Subcutaneous adipose tissue (tissue), 4 donors: Measurements from ENCODE around the gene ZNF678. TPM values are rescaled to one million over a fixed set of nuclear protein-coding genes. Genes with fewer than 3 reads are reported as not detected.

Experiments used
- small RNA-seq: library from RNA; depleted of rRNA; stranded (forward); fragments of <200 nt; gene quantifications from one replicate; pipeline ENCODE3, GENCODE V24; 2016
- total RNA-seq, 4 donors: library from RNA; depleted of rRNA; stranded (reverse); fragments of >200 nt; gene quantifications; one replicate each; pipeline ENCODE4 v1.1.0, GENCODE V29; 2016
- TF ChIP-seq, protein P1 (sequence below): fragments of 450-650 bp; IDR thresholded peaks from one replicate; pipeline ENCODE4 v1.5.1; 2016; ENCODE audit warnings: low read depth, mild to moderate bottlenecking, control low read depth, antibody characterized with exemption, moderate library complexity

The ZNF678 gene
- total RNA-seq, 4 donors from 2014 or later = 5.4 to 14.0 (median 10.6) TPM

GRCh38 chr1:227712648-227713047 lies 149.3 kb downstream of the ZNF678 start:
- TF ChIP-seq, protein P1, sequence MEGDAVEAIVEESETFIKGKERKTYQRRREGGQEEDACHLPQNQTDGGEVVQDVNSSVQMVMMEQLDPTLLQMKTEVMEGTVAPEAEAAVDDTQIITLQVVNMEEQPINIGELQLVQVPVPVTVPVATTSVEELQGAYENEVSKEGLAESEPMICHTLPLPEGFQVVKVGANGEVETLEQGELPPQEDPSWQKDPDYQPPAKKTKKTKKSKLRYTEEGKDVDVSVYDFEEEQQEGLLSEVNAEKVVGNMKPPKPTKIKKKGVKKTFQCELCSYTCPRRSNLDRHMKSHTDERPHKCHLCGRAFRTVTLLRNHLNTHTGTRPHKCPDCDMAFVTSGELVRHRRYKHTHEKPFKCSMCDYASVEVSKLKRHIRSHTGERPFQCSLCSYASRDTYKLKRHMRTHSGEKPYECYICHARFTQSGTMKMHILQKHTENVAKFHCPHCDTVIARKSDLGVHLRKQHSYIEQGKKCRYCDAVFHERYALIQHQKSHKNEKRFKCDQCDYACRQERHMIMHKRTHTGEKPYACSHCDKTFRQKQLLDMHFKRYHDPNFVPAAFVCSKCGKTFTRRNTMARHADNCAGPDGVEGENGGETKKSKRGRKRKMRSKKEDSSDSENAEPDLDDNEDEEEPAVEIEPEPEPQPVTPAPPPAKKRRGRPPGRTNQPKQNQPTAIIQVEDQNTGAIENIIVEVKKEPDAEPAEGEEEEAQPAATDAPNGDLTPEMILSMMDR = no peak

DNA sequence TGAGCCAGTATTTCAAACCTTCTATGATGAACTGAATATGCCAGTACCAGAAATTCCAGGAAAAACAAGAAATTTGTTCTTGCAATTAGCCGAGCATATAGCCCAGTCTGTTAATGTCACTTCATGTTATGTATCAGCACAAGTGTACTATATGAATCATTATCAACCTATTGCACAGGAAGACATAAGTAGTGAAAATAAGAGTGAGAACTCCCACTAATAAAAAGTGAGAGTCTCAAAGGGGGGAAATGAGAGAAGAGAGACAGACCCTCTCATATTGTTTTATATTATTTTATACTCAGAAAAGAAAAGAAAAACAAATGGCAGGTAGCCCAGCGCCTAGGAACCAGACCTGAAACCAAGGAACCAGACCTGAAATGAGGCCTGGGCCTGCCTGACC lies 155.6 kb downstream of the ZNF678 start:
- TF ChIP-seq, protein P1 = no peak

- TF ChIP-seq, protein P1 = no peak
These were observed 160.1 kb downstream of the ZNF678 start for GRCh38 chr1:227723474-227723873.

DNA sequence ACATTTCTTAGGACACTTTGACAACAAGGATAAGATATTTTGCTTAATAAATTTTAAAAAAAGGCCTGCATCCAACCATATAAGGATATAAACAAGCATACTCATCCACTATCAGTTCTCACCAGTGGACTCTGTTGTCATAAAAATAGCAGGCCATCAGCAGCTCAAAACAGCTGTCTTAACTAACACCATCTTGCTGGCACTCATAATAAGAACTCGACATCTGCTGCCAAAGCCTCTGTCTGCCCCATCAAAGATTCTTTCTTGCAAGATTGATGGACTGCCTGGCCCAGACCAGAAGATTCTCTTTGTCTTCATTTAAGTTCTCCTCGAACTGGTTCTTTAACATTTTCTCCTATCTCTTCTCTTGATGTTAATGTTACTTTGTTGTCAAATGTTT lies 161.7 kb downstream of the ZNF678 start:
- TF ChIP-seq, protein P1 = no peak

GRCh38 chr1:227726318-227726717 lies 163.0 kb downstream of the ZNF678 start:
- TF ChIP-seq, protein P1 = no peak

Small RNA genes lying within 50 kb of the gene (small RNA-seq; reads per million reads assigned to genes)
- gene RNA5SP77 = 1.2 reads per million, percentile 7 among the genes with 10 or more reads in this experiment

Other genes starting within 250 kb of the ZNF678 start
- 10 to 100 TPM; 43.2 to 68.2 (median 55.3) TPM for gene CDC42BPA, start 245.1 kb upstream of the ZNF678 start, total RNA-seq
- gene JMJD4, start 171.7 kb downstream of the ZNF678 start, total RNA-seq = 10 to 100 TPM; 11.5 to 22.0 (median 12.4) TPM
- gene SNAP47, start 171.9 kb downstream of the ZNF678 start, total RNA-seq = 10 to 100 TPM; 18.3 to 24.5 (median 22.6) TPM